ENCODE measurements around the gene LYL1. TPM values are rescaled to one million over a fixed set of nuclear protein-coding genes. Genes with fewer than 3 reads are reported as not detected.

LYL1 gene
- total RNA-seq, 1 donor = 2.6 TPM

- no peak for TF ChIP-seq CTCF (IDR thresholded peaks at IDR 0.05; ENCODE audit: insufficient read depth, low read depth, low read length)
- no peak for DNase-seq (ENCODE audit: low read depth)
- no peak overlapping the region for H3K4me3 ChIP-seq (ENCODE audit: low read depth, low read length)
Measured at GRCh38 chr19:13134626-13135025, 32.0 kb upstream of the LYL1 start.

- DNase-seq (ENCODE audit: low read depth) = no peak
- H3K4me3 ChIP-seq (ENCODE audit: low read depth, low read length) = no peak overlapping the region
- TF ChIP-seq CTCF (IDR thresholded peaks at IDR 0.05; ENCODE audit: insufficient read depth, low read depth, low read length) = no peak
Measured at GRCh38 chr19:13133241-13133870, 30.7 kb upstream of the LYL1 start.

- no peak for DNase-seq (ENCODE audit: low read depth)
- H3K4me3 ChIP-seq (ENCODE audit: low read depth, low read length) = no peak overlapping the region
- TF ChIP-seq CTCF (IDR thresholded peaks at IDR 0.05; ENCODE audit: insufficient read depth, low read depth, low read length) = no peak
Measured at GRCh38 chr19:13132471-13133180, 30.0 kb upstream of the LYL1 start.

GRCh38 chr19:13130886-13131490 is 28.3 kb upstream of the LYL1 start:
- no peak for DNase-seq (ENCODE audit: low read depth)
- TF ChIP-seq CTCF (IDR thresholded peaks at IDR 0.05; ENCODE audit: insufficient read depth, low read depth, low read length) = no peak
- H3K4me3 ChIP-seq (ENCODE audit: low read depth, low read length) = no peak overlapping the region

GRCh38 chr19:13129384-13129783 is 26.7 kb upstream of the LYL1 start:
- no peak for TF ChIP-seq CTCF (IDR thresholded peaks at IDR 0.05; ENCODE audit: insufficient read depth, low read depth, low read length)
- no peak for DNase-seq (ENCODE audit: low read depth)
- H3K4me3 ChIP-seq (ENCODE audit: low read depth, low read length) = no peak overlapping the region

- DNase-seq (ENCODE audit: low read depth) = no peak
- no peak for TF ChIP-seq CTCF (IDR thresholded peaks at IDR 0.05; ENCODE audit: insufficient read depth, low read depth, low read length)
- H3K4me3 ChIP-seq (ENCODE audit: low read depth, low read length) = no peak overlapping the region
Measured at GRCh38 chr19:13128583-13128982, 25.9 kb upstream of the LYL1 start.
